HG03045 (cell line): ENCODE measurements around the gene TAF7L.

Experiments
- ATAC-seq: cut with Tn5 transposase; IDR thresholded peaks from one replicate; pipeline ENCODE4 v1.9.1; 2021; ENCODE audit warnings: mild to moderate bottlenecking, moderate library complexity; ENCODE audit not compliant: unreplicated experiment

The TAF7L gene

GRCh38 chrX:101229170-101229569, 62.0 kb downstream of the TAF7L start:
- ATAC-seq, result no peak

DNA sequence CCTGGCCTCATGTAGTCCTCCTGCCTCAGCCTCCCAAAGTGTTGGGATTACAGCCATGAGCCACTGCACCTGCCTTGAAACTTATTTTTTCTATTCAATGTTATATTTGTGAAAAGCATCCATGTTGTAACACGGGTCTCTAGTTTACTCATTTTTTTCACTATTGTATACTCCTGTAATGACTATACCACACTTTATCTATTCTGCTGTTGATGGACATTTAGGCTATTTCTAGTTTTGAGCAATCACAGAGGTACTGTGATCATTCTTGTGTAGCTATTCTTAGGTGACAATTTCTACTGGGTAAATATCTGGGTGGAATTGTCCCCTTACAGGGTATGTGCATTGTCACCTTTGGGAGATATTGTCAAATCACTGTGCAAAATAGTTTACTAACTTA, 67.9 kb downstream of the TAF7L start:
- no peak for ATAC-seq

- no peak for ATAC-seq
Measured at GRCh38 chrX:101220662-101221260, 70.4 kb downstream of the TAF7L start.

DNA sequence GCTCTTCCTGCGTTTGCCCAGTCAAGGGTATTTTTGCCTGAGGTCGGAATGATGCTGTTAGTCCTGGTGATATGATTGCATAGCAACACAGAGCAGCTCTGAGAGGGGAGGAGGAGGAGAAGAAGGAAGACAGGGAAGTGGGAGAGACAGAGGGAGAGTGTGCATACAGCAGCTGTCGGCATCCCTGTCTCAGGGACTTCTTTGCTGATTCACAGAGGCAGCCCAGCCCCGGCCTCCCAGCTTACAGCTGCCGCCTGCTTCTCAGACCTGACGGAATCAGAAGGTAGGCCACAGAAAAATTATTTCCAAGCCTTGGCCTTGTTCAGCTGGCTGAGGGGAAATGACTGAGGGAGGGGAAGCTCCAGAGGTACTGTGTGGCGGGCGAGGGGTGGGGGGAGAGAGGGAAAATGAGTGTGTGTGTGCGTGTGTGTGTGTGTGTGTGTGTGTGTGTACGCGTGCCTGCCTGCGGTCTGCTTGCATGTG, 71.2 kb downstream of the TAF7L start:
- no peak for ATAC-seq

- no peak for ATAC-seq
Measured at GRCh38 chrX:101219116-101219863, 71.8 kb downstream of the TAF7L start, which contains the start of gene DRP2. Gene DRP2, plus strand, starts transcription at chrX:101219786. Its CDS starts 11,862 bp downstream, at chrX:101231648.
